DOHH2 (cell line): ENCODE data around the gene TMEM144.

ENCODE experiments used
- H3F3A ChIP-seq: fragments of 200-600 bp; sonication (generic), shearing (Covaris generic); 2 replicates; pipeline ENCODE4 v1.6.0; 2016; ENCODE audit warnings: antibody characterized with exemption, mild to moderate bottlenecking; ENCODE audit not compliant: control insufficient read depth, insufficient read depth
- H3K27ac ChIP-seq: fragments of 200-600 bp; sonication (generic); 2 replicates; pipeline ENCODE4 v1.5.1; 2014; ENCODE audit warnings: low read depth, mild to moderate bottlenecking, low read length, moderate library complexity
- H3K27me3 ChIP-seq: fragments of 200-600 bp; sonication (generic); 2 replicates; pipeline ENCODE4 v1.6.1; 2014; ENCODE audit warnings: mild to moderate bottlenecking, low read length, mixed read lengths; ENCODE audit not compliant: control insufficient read depth
- H3K36me3 ChIP-seq: fragments of 200-600 bp; sonication (generic); 2 replicates; pipeline ENCODE4 v1.6.1; 2014; ENCODE audit warnings: mild to moderate bottlenecking, low read length, moderate library complexity, mixed read lengths; ENCODE audit not compliant: control insufficient read depth
- H3K4me1 ChIP-seq: fragments of 200-600 bp; sonication (generic); 2 replicates; pipeline ENCODE4 v1.6.1; 2014; ENCODE audit warnings: mild to moderate bottlenecking, low read length, mixed read lengths; ENCODE audit not compliant: control insufficient read depth
- H3K4me2 ChIP-seq: fragments of 200-600 bp; sonication (generic); 2 replicates; pipeline ENCODE4 v1.6.0; 2014; ENCODE audit warnings: mild to moderate bottlenecking, low read length, moderate library complexity
- H3K4me3 ChIP-seq: fragments of 200-600 bp; sonication (generic); 2 replicates; pipeline ENCODE4 v1.5.1; 2014; ENCODE audit warnings: mild to moderate bottlenecking, low read length, mixed read lengths
- H3K79me2 ChIP-seq: fragments of 200-600 bp; sonication (generic); 2 replicates; pipeline ENCODE4 v1.6.1; 2014; ENCODE audit warnings: mild to moderate bottlenecking, low read length, mixed read lengths; ENCODE audit not compliant: control insufficient read depth
- H3K9me2 ChIP-seq: fragments of 200-600 bp; sonication (generic); replicated peaks from 2 replicates; pipeline ENCODE4 v1.6.1; 2014; ENCODE audit warnings: mild to moderate bottlenecking, low read length, mixed read lengths; ENCODE audit not compliant: control insufficient read depth
- H3K9me3 ChIP-seq: fragments of 200-600 bp; sonication (generic); 2 replicates; pipeline ENCODE4 v1.6.1; 2014; ENCODE audit warnings: antibody characterized with exemption, low read length, mixed read lengths; ENCODE audit not compliant: control insufficient read depth, insufficient read depth
- H4K20me1 ChIP-seq: fragments of 200-600 bp; sonication (generic); 2 replicates; pipeline ENCODE4 v1.6.0; 2014; ENCODE audit warnings: low read depth, mild to moderate bottlenecking, antibody characterized with exemption, low read length, moderate library complexity; ENCODE audit not compliant: control insufficient read depth, insufficient read depth
- EZH2phosphoT487 ChIP-seq: fragments of 200-600 bp; sonication (generic); IDR thresholded peaks from 2 replicates; pipeline ENCODE4 v1.6.1; 2017; ENCODE audit warnings: borderline replicate concordance, mild to moderate bottlenecking, antibody characterized with exemption, low read length, moderate library complexity, mixed read lengths
- TF ChIP-seq, protein P1 (sequence below): fragments of 200-600 bp; sonication (generic); IDR thresholded peaks from one replicate; pipeline ENCODE4 v1.5.1; 2014; ENCODE audit warnings: antibody characterized with exemption, mild to moderate bottlenecking, low read depth, low read length; ENCODE audit not compliant: poor library complexity, severe bottlenecking

The TMEM144 gene

DNA sequence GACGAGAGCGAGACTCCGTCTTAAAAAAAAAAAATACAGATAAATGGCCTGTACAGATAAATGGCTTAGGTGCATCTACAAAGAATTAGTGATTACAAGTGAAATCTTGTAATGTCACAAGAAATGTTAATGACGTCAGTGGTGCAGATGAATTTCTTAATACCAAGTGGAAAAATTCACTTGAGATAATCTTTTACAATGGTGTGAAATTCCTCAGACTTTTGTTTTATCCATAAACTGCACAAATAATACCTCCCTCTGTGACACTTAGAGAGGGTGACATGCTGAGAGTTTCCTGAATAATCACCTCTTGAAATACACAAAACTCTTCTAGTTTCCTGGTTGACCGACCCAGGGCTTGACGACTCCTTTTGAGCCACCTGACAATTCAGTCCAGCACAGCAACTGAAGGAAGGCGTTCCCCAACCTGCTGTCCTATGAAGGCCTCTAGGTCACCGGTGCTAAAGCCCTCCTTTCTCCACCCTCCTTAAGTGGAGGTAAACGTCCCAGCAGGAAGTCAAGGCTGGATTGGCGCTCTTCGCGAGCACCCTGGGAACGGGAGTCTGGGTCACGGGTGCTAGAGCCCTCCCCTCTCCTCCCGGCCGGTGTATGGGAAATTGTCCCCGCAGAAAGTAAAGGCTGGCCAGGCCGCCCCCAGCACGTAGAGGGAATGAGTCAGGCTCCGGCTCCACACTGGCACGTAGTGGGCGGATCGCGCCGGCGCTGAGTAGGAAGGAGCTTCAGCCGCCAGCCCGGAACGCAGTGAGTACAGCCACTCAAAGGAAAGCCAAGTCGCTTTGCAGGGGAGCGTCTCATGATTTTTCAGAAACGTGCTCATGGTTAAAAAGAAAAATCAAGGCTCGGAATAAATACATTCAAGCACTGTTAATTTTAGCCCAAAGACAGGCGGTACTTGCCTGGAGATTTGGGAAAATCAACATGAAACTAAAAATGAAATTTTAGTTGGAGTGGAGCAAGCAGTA lies at the start of gene TMEM144:
Gene TMEM144, plus strand, starts transcription at position 662 of the 983 bp plus-strand sequence. CDS start 2,182 bp downstream, outside the sequence.
- Histone ChIP-seq H3F3A (no peaks in the 10 kb centered on the region), H3K9me3 (no peaks in the 10 kb centered on the region), H3K36me3 (no peaks in the 10 kb centered on the region), H3K9me2 (no peaks in the 10 kb centered on the region), H3K4me3 (no peak within 1 kb of the TSS), H3K79me2 (no peaks in the 10 kb centered on the region), H4K20me1 (no peaks in the 10 kb centered on the region), H3K4me1 (no peaks in the 10 kb centered on the region), H3K27me3 (no peaks in the 10 kb centered on the region), H3K27ac (no peak within 1 kb of the TSS), H3K4me2 (no peak within 1 kb of the TSS)
- no peak for TF ChIP-seq EZH2phosphoT487
- TF ChIP-seq, protein P1, sequence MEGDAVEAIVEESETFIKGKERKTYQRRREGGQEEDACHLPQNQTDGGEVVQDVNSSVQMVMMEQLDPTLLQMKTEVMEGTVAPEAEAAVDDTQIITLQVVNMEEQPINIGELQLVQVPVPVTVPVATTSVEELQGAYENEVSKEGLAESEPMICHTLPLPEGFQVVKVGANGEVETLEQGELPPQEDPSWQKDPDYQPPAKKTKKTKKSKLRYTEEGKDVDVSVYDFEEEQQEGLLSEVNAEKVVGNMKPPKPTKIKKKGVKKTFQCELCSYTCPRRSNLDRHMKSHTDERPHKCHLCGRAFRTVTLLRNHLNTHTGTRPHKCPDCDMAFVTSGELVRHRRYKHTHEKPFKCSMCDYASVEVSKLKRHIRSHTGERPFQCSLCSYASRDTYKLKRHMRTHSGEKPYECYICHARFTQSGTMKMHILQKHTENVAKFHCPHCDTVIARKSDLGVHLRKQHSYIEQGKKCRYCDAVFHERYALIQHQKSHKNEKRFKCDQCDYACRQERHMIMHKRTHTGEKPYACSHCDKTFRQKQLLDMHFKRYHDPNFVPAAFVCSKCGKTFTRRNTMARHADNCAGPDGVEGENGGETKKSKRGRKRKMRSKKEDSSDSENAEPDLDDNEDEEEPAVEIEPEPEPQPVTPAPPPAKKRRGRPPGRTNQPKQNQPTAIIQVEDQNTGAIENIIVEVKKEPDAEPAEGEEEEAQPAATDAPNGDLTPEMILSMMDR: no peak

DNA sequence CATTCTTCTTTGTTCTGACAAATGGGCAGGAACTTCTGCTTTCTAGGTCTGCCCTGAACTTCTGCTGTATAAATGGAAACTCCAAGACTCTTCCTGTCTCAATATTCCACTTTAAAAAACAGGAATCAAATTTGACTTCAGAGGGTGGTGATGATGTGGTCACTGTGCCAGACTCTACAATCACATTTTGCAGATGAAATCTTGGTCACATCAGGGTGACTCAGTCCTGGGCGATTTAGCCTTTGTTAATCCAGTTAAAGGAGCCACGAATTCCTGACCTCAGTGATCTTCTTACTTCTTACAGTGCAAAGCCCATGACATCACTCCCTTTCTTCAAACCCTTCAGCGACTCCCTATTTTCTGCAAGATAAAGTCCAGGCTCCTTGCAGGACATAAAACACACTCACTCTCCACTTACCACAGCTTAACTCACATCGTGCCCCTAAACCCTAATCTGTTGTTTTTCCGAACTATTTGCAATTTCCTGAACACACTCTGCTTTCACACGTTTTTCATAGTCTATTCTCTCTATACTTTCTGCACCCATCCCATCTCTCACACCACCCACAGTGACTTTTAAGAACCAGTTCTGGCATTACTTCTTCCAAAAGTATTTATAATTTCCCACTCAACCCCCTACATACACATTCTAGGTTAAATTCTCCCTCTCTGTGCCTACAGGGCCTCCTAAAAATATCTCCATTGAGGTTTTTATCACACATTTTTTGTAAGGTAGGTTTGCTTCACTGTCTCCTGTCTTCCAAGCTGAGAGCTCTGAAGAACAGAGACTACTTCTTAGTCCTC lies 48.5 kb upstream of the TMEM144 start:
- H3K4me3 ChIP-seq: no peak overlapping the region
- H3K9me2 ChIP-seq: no peaks in the 10 kb centered on the region
- no peaks in the 10 kb centered on the region for H3K27me3 ChIP-seq
- TF ChIP-seq, protein P1: no peak
- no peak for TF ChIP-seq EZH2phosphoT487
- no peaks in the 10 kb centered on the region for H3K36me3 ChIP-seq
- H4K20me1 ChIP-seq: no peaks in the 10 kb centered on the region
- H3K4me1 ChIP-seq: 0 out of 2 replicates have a peak, but pooled peaks cover 3% of the 10 kb centered on the region
- H3F3A ChIP-seq: no peaks in the 10 kb centered on the region
- no peak overlapping the region for H3K4me2 ChIP-seq
- no peak overlapping the region for H3K27ac ChIP-seq
- no peaks in the 10 kb centered on the region for H3K9me3 ChIP-seq
- no peaks in the 10 kb centered on the region for H3K79me2 ChIP-seq

DNA sequence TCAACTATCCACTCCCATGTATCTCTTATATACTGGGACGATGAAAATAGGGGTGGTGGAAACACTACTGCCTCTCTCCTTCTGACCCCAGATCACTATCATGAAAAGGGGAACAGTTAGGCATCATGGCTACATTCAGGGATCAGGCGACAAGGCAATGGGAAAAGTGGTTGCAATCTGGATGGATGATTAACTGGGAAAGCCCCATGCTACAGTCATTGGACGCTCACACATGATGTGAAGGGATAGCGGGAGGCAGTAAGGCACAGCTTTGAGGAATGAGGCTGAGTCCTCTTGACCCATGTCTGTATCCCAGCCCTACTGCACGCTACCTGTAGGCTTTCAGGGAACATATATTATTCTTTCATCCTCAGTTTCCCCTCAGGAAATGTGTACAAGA lies 47.7 kb upstream of the TMEM144 start:
- no peak overlapping the region for H3K4me2 ChIP-seq
- H4K20me1 ChIP-seq: no peaks in the 10 kb centered on the region
- no peaks in the 10 kb centered on the region for H3K36me3 ChIP-seq
- no peaks in the 10 kb centered on the region for H3K9me3 ChIP-seq
- H3K4me3 ChIP-seq: no peak overlapping the region
- 0 out of 2 replicates have a peak, but pooled peaks cover 3% of the 10 kb centered on the region for H3K4me1 ChIP-seq
- H3K9me2 ChIP-seq: no peaks in the 10 kb centered on the region
- no peak overlapping the region for H3K27ac ChIP-seq
- no peaks in the 10 kb centered on the region for H3K79me2 ChIP-seq
- no peaks in the 10 kb centered on the region for H3F3A ChIP-seq
- no peaks in the 10 kb centered on the region for H3K27me3 ChIP-seq
- TF ChIP-seq, protein P1: no peak
- no peak for TF ChIP-seq EZH2phosphoT487
